Measurements from ENCODE around the gene SEMA4G.

- no peak for TF ChIP-seq CTCF (IDR thresholded peaks at IDR 0.05)
- no peak for TF ChIP-seq POLR2A (IDR thresholded peaks at IDR 0.05)
- no peak for TF ChIP-seq POLR2AphosphoS5 (IDR thresholded peaks at IDR 0.05)
Observed at GRCh38 chr10:100982916-100983830, 13.9 kb downstream of the SEMA4G start.
